ENCODE measurements around the gene L3MBTL4.
"Not testable (repeated sequence)": the region's sequence is repeated elsewhere in the genome, so short reads cannot be mapped to it uniquely, and the experiment has no call there.

Gene L3MBTL4

DNA sequence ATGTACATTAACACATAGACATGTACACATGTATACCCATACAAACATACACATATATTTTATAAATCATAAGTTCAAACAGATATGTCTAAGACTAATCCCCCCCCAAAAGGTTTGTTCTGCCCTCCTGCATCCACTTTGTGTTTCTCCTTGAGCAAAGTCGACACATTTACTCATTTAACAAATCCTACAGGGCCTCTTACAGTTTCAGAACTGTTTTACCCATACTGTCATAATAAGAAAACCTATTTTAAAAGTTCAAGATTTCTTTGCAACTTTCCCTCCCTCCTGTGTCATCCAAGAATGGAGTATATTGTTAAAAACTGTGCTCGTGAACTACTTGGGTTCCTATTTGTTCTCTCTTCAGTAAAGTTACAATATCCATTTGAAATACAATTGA lies 166.7 kb downstream of the L3MBTL4 start:
- DNase-seq, result no peak

DNA sequence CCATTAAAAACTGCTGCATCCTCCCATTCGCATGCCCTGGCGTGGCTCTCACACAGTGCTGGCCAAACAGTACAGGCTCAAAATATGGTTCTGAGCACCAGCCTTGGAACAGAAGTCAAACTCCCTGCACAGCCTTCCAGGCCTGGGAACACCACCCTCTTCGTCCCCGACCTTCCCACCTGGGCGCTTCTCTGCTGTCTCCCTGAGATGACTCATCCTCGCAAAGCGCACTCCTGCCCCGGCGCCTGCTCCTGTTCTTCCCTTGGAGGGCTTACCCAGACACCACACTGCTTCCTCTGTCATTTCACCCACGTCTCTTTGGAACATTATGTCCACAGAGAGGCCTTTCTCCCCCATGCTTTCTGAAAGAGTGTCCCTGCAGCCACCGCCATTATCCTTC lies 172.7 kb downstream of the L3MBTL4 start:
- DNase-seq, result no peak

DNA sequence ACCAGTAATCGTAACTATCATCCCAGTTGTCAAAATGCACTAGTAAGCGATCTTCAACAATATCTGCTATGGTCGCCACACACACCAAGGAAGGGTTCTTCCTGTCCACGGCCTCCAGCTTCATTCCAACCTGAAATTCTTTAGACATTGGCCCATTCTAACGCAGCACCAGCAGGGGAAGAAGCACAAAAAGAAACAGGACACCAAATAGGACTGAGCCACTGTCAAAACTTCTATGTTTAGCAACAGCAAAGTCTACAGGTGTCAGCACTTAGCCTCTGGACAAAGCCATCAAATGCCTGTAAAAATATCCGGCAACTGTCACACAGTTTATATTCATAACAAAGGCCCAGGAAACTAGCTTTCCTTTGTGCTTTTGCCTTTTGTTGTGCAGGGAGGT lies 175.0 kb downstream of the L3MBTL4 start:
- no peak for DNase-seq

DNA sequence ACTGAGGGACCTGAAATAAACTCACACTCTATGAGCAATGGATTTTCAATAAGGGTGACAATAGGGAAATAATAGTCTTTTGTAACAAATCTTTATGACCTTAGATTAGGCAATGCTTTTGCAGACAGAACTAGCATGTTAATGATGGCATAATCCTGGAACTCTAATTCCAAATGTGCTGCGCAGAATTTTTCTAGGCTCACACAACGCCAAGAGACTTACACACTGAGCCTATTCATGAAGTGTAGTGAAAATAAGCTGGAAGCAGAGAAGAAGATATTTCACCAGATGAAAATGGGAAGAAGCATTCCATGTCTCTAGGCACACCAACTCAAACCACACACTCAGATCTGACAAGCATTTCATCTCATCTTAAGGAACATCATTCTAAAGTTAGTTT lies 178.5 kb downstream of the L3MBTL4 start:
- DNase-seq, result no peak

DNA sequence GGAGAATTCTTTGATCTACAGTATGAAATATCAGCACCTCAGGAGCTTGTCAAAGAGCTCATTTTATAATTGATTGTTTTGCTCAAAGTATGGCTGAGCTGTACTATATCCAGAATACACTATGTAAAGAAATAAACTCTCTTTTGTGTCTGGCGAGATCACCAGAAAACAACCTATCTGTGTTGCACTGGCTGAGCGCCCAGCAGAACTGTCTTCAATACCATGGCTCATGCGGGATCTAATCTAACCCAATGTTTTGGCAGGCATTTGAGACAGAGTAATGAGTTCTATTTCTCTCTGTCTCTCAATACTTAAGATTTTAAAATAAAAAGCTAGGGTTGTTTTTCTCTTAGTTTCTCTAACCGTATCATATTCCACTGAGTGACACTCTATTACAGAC lies 192.4 kb downstream of the L3MBTL4 start:
- no peak for DNase-seq

DNA sequence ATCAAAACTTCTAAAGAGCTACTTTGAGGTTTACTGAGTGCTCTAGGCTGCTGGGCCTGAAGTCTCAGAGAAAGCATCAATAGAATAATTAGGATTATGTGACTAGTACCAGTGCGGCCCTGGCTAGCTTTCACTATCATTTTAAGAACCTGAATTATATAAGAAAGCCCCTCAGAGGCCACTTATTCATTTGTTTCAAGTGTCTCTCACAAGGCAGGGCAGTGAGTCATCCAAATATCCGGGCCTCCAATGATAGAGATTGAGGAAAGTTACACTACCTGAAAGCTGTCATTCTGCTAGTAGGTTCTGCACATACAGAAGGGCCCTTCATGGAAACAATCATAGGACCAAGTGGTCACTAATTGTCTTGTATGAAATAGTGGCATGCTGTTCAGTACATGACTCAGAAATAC lies 193.1 kb downstream of the L3MBTL4 start:
- DNase-seq, result no peak

DNA sequence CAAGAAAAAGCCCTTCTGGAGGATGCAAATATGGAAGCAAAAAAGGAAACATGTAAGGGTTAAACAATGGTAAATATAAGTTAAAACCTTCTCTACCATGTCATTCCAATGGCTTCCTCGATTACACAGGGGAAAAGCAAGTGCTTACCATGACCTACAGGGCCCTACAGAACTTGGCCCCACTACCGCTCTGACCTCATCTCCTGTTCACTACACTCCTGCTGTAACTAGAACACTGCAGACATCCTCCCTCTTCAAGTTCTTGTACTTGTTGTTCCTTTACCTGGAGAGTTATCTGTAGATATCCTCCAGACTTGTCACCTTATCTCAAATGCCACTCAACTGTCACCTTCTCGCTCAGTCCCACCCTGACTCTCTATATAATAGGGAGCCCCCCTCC lies 194.6 kb downstream of the L3MBTL4 start:
- DNase-seq, result no peak

DNA sequence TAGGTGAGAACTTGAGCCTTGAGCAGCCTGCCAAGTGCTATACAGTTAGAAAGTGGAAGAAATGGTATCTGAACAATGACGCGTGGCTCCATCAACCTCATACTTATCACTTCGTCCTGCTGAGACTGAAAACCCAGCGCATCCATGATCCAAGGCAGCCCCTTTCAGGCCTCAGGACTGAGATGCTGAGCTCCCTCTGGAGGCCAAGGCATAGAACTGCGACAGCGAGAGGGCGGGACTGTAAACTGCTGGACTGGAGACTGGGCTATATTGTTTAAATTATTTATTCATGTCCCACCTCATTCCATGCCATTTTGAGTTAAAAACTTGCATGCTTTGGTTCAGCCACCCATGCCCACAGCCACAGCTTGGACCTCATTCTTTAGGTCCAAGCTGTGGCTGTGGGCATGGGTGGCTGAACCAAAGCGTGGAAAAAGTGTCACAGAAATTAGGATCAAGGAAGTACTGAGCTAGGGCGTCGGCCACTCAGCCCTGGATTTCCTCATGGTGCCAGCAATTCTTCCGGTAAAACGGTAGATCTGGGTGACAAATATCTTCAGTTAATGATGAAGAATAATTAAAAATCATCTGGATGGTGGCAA lies 195.5 kb downstream of the L3MBTL4 start:
- no peak for DNase-seq

DNA sequence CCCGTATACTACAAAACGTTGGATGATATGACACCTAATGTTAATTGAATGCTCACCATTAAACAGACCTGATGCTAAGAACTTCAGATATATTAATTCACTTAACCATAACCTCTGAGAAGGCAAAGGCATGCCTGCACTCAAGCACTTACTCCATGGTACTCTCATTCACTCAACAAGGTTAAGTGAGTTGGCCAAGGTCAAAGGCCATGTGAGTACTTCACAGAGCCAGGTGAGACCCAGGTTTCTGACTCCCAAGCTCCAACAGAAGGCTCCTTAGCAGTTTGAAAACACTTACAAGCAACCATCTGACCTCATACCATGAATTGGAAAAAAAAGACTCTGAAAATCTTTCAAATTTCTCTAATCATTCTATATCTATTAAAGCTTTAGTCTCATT lies 198.8 kb downstream of the L3MBTL4 start:
- DNase-seq, result no peak

DNA sequence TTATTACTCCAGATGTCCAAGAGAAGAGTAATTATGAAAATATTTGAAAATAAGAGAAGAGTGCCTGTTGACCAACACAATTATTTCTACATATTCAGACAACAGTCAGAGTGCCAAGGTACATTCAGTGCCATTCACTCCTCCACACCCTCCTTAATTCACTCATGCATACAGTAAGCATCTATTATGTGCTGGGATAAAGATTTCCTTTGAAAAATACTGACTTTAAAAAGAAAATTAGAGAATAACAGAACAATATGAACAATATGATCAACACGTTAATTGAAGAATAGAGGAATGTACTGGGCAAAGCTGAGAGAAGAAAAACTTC lies 203.6 kb downstream of the L3MBTL4 start:
- DNase-seq, result no peak

DNA sequence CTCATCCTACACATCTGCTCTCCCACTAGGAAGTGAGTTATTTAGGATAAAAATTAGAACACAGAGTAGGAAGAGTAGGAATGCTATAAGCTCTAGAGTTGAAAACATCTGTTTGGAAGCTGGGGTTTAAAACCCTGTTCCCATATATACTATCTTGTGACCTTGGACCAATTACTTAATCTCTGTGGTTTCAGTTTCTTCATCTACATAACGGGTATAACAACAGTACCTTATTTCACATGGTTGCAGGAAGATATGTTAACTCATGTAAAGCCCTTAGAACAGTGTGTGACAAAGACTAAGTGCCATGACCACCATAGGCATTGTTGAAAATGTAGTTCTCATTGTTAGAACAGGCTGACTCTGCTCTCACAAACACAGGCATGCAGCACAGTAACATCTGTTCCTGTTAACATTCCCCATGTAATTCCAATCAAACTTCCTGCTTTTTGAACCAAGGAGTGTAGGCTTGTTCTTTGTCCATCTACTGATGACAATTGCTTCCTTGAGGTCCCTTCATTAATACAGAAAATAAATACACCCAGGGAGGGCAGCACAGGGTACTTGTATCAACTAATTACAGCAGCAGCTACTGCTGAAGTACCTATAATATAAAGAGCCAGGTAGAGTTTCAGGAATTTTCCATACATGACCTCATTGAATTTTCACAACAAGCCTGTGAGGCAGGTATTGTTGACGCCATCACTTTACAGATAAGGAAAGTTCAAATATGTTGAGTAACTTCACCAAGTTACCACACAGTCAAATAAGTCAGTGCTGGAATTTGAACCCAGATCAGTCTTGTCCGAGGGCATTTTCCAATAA lies 204.2 kb downstream of the L3MBTL4 start:
- DNase-seq, result no peak

DNA sequence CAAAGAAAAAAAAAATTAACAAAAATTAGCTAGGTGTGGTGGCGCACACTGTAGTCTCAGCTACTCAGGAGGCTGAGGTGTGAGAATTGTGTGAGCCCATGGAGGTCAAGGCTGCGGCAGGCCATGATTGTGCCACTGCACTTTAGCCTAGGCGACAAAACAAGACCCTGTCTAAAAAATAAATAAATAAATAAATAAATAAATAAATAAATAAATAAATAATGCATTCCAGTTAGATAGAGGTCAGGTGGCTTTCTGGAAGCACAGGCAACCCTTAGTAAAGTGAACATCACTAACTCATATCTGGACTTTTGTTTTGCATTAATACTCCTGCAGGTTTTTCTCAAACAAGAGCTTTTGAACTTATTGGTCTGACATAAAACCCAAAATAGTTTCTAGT lies 206.8 kb downstream of the L3MBTL4 start:
- DNase-seq, result no peak

DNA sequence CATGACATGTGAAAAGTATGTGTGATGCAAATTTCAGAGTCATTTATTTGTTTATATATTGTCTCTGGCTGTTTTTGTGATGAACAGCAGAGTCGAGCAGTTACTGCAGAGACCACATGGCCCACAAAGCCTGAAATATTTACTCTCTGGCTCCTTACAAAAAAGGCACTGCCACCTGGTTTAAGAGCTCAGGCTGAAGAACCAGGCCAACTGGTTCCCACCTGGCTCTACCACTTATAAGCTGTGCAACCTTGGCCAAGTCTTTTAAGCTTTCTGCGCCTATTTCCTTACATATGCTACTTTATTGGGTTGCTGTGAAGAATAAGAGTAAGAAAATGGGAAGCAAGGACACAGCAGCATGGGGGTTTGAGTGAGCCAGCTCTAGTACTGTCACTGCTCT lies 207.6 kb downstream of the L3MBTL4 start:
- no peak for DNase-seq

DNA sequence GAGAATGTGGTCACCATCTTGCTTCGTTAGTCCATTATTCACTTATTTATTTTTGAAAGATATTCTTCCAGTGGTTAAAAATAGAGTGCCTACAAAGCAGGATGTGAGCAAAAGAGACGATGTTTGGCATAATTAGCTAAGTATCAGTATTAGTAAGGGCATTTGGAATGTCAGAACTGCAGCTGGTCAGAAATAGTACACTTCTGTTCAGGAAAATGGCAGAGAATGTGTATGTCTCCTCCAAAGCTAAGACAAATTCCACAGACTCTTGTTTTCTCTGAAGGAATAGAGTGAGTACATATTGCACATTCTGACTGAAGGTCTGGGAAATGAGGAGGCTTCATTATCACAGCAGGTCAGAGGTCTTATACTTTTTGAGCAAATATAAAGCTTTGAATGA lies 209.0 kb downstream of the L3MBTL4 start:
- no peak for DNase-seq

DNA sequence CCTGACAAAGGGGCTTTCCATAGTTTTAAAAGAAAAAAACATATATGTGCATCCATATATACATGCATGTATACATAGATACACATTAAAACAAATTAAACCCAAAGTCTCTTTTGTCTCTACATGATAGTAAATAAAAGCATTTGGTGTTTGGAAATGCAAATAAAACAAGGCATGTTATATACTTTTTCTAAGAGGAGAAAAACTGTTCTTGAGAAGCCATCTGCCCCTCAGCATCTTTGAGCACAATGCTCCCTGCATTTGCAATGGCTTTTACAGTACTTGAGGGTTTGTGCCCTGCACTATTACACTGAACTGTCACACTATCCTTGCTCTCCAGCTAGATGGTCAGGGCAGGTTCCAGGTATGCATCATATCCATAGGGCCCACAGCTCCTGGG lies 210.2 kb downstream of the L3MBTL4 start:
- no peak for DNase-seq

DNA sequence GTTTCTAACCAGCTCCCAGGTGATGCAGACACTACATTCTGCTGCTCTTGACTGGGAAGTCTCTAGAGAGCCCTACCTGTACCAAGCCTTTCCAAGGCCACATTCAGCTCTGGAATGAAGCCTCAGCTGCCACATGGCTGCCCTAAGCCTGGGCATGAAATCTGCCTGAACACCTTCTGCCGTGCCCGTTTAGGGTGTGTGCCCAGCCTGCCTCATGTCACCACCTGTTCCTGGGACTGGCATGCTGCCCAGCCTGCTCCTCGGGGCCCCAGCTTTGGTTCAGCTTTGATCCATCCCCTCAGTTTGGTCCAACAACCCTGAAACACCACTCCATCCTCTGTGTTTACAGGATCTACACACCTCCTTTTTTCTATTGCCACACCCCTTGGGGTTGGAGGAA lies 210.9 kb downstream of the L3MBTL4 start:
- DNase-seq, result no peak

DNA sequence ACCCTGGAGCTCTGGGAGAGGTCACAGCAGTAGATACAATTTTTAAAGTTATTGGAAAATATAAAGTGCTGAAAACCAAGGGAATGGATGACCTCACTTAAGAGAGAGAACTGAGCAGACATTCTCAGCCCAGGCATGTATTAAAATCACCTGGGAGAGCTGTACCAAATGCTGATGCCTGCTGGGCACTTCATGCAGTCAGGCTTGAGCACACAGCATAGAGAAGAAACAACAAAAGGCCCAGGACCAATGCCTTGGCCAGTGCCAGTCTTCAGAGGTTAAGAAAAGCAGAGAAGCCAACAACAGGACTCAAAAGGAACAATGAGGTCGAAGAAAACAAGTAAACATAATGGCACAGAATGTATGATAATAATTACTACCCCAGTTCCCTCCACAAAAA lies 211.8 kb downstream of the L3MBTL4 start:
- DNase-seq, result no peak

DNA sequence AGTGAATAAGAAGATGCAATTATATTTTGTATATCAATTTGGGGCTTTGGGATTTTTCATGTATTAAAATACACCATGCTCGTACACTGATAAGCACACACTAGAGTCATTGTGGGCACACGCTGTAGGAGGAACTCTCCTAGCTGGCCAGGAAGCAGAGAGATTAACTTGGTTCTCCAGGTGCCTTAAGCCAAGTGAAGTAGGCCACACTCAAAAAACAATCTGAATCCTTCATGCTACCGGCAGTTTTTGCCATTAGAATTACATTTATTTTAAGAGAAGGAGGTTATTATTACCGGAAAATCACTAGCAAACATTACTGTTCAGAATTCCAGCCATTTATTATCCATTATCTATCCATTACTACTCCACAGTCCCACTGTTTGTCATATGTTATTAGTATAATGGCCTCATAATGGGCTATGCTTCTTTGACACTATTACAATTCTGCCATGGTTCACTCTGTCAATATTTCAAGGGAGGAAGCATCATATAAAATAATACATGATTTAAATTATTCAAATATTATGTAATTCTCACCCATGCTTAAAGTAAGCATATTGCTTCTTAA lies 214.4 kb downstream of the L3MBTL4 start:
- no peak for DNase-seq

DNA sequence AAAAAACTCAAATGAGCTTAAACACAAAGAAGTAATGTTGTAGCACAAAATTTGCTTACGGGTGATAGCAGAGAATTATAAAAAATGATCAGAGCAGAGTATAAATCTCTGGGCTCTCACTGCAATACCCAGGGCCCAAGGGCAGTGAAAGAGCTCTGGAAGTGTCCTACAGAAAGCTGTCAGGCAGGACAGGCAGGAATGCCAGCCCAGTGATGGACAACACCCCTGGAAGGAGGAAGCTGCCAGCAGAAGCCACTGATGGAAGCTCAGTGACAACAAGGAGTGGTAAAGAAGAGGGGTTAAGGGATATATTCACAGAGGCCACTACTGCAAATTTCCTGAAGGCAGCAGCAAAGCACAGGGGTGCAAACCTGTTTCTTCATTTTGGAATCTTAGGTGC lies 214.9 kb downstream of the L3MBTL4 start:
- no peak for DNase-seq

DNA sequence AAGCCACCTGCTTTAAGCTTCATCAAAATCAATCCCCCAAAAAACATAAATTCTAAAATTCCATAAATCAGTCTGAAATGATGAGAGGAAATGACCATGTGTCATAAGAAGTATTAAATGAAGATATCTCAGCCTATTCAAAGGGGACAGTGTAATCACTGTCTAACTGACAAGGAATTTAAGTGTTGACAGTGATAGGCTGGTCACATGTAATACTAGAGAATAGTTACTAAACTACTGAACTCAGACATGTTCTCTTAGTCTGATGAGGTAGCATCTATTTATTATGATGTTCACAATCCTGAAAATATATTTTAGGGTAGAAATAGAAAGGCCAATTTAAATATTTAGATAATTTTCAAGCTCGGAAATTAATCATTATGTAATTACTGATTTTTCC lies 216.1 kb downstream of the L3MBTL4 start:
- no peak for DNase-seq

DNA sequence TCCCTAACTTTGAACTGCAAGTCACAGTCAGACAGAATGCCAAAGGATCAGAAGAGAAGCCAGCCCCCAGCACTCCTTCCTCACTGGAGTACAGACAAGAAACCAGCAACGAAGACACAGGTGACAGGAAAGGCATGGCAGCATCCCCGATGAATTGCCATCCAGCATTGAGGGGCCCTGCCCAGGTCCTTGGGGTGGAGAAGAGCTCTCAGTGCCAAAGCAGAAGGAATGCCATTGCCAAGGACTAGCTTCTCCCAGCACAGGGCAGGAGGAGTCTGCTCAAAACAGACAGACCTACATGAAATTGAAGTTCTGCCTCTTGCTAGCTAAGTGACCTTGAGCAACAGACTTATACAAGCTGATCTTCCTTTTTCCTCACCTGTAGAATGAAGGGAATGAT lies 220.1 kb downstream of the L3MBTL4 start:
- no peak for DNase-seq

DNA sequence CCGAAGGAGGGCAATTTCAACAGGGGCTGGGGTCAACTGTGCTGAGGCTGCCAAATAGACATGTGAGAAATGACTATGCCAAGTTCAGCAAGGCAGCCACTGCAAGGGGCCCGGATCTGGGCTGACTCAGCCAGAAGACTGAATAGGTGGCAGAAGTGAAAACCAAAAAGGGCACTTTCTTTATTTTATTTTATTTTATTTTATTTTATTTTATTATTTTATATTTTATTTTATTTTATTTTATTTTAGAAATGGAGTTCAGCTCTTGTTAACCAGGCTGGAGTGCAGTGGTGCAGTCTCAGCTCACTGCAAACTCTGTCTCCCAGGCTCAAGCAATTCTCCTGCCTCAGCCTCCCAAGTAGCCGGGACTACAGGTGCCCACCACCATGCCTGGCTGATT lies 228.9 kb downstream of the L3MBTL4 start:
- DNase-seq, result not testable (repeated sequence)

DNA sequence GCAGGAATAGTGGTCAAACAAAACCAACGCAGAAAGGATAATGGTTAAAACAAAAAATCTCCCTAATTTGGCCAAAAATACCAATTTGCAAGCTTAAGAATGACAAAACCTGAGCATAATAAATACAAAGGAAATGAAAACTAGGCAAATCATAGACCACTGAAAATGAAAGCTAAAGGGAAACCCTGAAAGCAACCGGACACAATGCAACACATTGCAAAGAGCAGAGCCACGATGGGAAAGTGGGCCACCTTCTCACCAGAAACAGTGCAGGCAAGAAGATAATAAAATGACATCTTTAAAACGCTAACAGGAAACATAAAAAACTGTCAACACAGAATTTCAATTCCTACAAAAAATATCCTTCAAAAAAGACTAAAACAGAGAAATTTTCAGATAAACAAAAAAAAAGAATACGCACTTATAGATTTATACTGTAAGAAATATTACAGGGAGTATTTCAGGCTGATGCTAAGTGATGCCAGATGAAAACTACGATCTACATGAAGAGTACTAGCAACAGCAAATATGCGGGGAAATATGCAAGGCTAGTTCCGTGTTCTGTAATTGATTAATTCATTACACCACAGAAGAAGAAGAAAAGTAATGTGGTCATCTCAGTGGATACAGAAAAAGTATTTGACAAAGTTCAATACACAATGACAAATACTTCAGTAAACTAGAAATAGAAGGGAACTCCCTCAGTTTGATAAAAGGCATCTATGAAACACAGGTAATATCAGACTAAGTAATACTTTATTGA lies 239.5 kb downstream of the L3MBTL4 start:
- no peak for DNase-seq

DNA sequence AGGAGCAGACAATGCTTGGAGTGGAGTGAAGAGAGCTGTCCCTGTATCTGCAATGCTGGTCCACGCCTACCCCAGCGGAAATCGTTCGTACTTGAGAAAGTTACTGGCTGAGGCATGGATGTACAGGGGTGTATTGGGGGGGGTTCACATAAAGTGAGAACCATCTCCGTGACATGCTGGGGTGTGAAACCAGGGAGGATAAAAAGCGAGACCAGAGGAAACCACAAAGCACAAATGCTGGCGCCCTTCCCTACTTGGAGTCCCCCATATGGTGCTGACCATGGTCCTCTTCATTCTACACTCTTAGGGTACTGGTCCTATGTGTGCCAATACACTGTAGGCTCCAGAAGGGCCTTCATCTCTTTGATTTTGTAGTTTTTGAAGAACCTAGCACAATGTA lies 244.1 kb downstream of the L3MBTL4 start:
- DNase-seq, result no peak

Data from CD4-positive, alpha-beta T cell treated with Interleukin-21 for 1 hour (primary cell).